Type B pancreatic cell (in vitro differentiated cells): Measurements from ENCODE around the gene TULP4. TPM values are rescaled to one million over a fixed set of nuclear protein-coding genes. Genes with fewer than 3 reads are reported as not detected.

Experiments used
- DNase-seq: peaks from one replicate; pipeline ENCODE4 v3.0.0; 2021; ENCODE audit warnings: mixed read lengths; ENCODE audit not compliant: unreplicated experiment; ENCODE audit errors: extremely low spot score
- H3K27ac Mint-ChIP-seq: 2 replicates; pipeline ENCODE4 v1.8.0; 2021; ENCODE audit warnings: mild to moderate bottlenecking, mixed read lengths
- H3K27me3 Mint-ChIP-seq: 2 replicates; pipeline ENCODE4 v1.8.0; 2021; ENCODE audit warnings: mixed read lengths
- H3K36me3 Mint-ChIP-seq: 2 replicates; pipeline ENCODE4 v1.8.0; 2021; ENCODE audit warnings: mixed read lengths
- H3K4me1 Mint-ChIP-seq: one replicate; pipeline ENCODE4 v1.8.0; 2021; ENCODE audit warnings: mixed read lengths; ENCODE audit not compliant: unreplicated experiment
- H3K4me3 Mint-ChIP-seq: 2 replicates; pipeline ENCODE4 v1.8.0; 2021; ENCODE audit warnings: mild to moderate bottlenecking, mixed read lengths
- H3K9me3 Mint-ChIP-seq: 2 replicates; pipeline ENCODE4 v1.8.0; 2021; ENCODE audit warnings: mixed read lengths
- total RNA-seq: library from RNA; stranded (reverse); gene quantifications from 2 replicates; pipeline ENCODE4 v1.2.1, GENCODE V29; 2021; ENCODE audit warnings: low replicate concordance
- TF ChIP-seq, protein P1 (sequence below): fragments of 200-600 bp; sonication (generic); conservative IDR thresholded peaks from 2 replicates; pipeline ENCODE4 v1.5.0; 2021; ENCODE audit warnings: antibody characterized with exemption, mild to moderate bottlenecking

Gene TULP4
- total RNA-seq, 1 donor from 2014 or later: 109 TPM

DNA sequence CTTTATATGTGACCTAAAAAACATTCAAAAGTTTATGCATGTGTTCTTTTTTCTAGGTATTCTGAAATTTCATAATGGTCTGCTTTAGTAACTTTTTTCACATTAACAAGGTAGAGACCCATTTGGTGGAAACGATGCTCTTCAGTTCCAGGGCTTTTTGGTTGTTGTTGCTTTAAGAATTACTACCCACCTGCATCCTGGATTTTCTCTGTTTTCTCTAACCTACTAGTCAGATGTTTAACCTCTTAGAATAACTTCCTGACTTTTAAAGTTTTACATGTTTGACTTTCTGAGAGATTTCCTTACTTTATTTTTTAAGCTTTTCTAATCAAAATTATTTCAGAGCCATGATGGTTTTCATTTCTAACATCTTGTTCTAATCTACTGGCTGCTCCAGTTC is 14.9 kb downstream of the TULP4 start:
- Mint-ChIP-seq H3K4me1 (peaks cover 16% of the 10 kb centered on the region), H3K4me3 (no peak overlapping the region)

DNA sequence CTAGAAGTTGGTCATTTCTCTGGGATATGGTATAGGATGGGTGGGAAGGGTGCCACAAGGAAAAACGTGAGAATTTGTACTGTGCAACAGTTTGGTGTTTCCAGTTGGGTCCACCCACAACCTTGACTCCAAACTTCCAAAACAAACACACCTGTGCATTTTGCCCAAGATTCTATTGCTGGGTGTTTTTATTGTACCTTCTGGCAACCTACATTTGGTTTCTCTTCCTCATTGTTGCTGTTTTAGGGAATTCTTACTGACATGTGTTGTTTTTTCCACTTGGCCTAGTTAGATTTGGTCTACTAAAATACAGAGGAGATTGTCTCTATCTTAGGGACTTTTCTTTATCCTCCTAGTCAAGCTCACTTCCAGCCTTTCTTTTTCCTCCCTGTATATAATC is 16.7 kb downstream of the TULP4 start:
- Mint-ChIP-seq H3K9me3 (no peaks in the 10 kb centered on the region), H3K4me3 (no peak overlapping the region), H3K36me3 (peaks cover 30% of the 10 kb centered on the region), H3K4me1 (peaks cover 12% of the 10 kb centered on the region), H3K27ac (no peak overlapping the region), H3K27me3 (no peaks in the 10 kb centered on the region)
- DNase-seq: no peak
- TF ChIP-seq, protein P1, sequence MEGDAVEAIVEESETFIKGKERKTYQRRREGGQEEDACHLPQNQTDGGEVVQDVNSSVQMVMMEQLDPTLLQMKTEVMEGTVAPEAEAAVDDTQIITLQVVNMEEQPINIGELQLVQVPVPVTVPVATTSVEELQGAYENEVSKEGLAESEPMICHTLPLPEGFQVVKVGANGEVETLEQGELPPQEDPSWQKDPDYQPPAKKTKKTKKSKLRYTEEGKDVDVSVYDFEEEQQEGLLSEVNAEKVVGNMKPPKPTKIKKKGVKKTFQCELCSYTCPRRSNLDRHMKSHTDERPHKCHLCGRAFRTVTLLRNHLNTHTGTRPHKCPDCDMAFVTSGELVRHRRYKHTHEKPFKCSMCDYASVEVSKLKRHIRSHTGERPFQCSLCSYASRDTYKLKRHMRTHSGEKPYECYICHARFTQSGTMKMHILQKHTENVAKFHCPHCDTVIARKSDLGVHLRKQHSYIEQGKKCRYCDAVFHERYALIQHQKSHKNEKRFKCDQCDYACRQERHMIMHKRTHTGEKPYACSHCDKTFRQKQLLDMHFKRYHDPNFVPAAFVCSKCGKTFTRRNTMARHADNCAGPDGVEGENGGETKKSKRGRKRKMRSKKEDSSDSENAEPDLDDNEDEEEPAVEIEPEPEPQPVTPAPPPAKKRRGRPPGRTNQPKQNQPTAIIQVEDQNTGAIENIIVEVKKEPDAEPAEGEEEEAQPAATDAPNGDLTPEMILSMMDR: no peak

More for the DNA sequence above, 14.9 kb downstream of the TULP4 start:
- H3K9me3 Mint-ChIP-seq: no peaks in the 10 kb centered on the region
- TF ChIP-seq, protein P1: no peak
- no peak for DNase-seq
- no peak overlapping the region for H3K27ac Mint-ChIP-seq
- peaks cover 29% of the 10 kb centered on the region for H3K36me3 Mint-ChIP-seq
- H3K27me3 Mint-ChIP-seq: no peaks in the 10 kb centered on the region

DNA sequence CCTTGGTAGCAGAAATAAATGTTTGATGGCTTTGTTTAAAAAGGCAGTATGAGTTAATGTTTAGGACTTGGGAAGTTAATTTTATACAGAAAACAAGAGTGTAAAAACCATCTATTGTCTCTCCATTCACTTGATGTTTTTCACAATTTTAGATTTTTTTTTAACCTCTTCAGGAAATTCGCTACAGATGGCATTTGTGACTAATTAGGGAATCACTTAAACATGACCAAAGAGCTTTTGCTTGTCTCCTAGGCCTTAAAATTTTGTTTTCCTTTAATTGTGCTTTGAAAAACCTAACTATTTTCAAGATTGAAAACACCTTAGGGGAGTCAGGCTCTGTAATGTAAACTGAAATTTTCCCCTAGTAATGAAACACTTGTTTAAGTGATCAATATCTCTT is 17.3 kb downstream of the TULP4 start:
- TF ChIP-seq, protein P1: no peak
- no peak overlapping the region for H3K4me3 Mint-ChIP-seq
- H3K36me3 Mint-ChIP-seq: peaks cover 31% of the 10 kb centered on the region
- no peak for DNase-seq
- H3K27ac Mint-ChIP-seq: no peak overlapping the region
- no peaks in the 10 kb centered on the region for H3K27me3 Mint-ChIP-seq
- peaks cover 12% of the 10 kb centered on the region for H3K4me1 Mint-ChIP-seq
- H3K9me3 Mint-ChIP-seq: no peaks in the 10 kb centered on the region

DNA sequence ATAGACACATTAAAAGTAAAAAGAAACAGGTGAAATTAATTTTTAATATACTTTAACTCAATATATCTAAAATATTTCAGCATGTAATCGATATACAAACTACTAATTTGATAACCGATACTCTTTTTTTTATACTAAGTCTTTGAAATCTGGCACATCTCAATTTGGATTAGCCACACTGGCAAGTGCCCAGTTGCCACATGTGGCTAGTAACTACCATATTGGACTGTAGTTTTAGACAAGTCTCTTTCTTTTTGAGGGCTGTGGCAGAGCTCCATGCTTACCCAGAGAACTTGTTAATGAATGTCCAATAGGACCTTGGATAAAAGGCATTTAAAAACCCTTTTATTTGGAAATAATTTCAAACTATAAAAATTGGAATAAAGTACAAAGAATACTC is 17.8 kb downstream of the TULP4 start:
- no peak overlapping the region for H3K4me3 Mint-ChIP-seq
- no peaks in the 10 kb centered on the region for H3K9me3 Mint-ChIP-seq
- peaks cover 12% of the 10 kb centered on the region for H3K4me1 Mint-ChIP-seq
- H3K27ac Mint-ChIP-seq: no peak overlapping the region
- TF ChIP-seq, protein P1: no peak
- no peak for DNase-seq
- peaks cover 28% of the 10 kb centered on the region for H3K36me3 Mint-ChIP-seq
- H3K27me3 Mint-ChIP-seq: no peaks in the 10 kb centered on the region

DNA sequence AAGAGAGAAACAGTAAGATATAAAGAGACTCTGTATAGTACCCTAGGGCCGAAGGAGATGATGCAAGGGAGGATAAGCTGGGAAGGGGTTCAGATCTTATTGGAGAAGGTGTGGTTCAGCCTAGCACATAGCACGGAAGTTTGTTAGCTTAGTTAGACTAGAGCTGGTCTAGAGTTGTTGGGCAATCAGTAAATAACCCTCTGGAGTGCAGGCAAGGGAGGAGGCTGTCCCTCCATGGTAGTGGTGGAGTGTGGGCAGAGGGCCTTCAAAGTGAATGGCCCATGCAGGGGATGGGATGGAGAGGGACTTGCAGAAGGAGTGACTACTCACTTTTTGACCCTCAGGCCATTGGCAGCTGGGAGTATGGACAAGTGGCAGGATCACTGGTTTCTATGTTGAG is 20.0 kb downstream of the TULP4 start:
- Mint-ChIP-seq H3K36me3 (peaks cover 33% of the 10 kb centered on the region), H3K4me3 (no peak overlapping the region), H3K27ac (peak overlapping the region; percentile 48), H3K27me3 (no peaks in the 10 kb centered on the region), H3K9me3 (no peaks in the 10 kb centered on the region), H3K4me1 (peaks cover 14% of the 10 kb centered on the region)
- TF ChIP-seq, protein P1: no peak
- DNase-seq: no peak

DNA sequence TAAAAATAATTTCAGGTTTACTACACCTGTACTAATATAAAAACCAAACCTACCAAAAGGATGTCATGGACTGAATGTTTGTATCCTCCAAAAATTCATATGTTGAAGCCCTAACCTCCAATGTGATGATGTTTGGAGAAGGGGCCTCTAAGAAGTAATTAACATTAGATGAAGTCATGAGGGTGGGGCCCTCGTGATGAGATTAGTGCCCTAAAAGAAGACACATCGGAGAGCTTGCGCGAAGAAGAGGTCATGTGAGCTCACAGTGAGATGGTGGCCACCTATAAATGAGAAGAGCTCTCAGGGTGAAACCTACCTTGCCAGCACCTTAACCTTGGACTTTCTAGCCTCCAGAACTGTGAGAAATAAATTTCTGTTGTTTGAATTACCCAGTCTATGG is 20.8 kb downstream of the TULP4 start:
- Mint-ChIP-seq H3K27ac (no peak overlapping the region), H3K9me3 (no peaks in the 10 kb centered on the region), H3K4me3 (no peak overlapping the region), H3K4me1 (peaks cover 10% of the 10 kb centered on the region), H3K27me3 (no peaks in the 10 kb centered on the region), H3K36me3 (peaks cover 40% of the 10 kb centered on the region)
- no peak for DNase-seq
- TF ChIP-seq, protein P1: no peak
